ENCODE data around the gene IL23R. TPM values are rescaled to one million over a fixed set of nuclear protein-coding genes. Genes with fewer than 3 reads are reported as not detected.

IL23R gene
- total RNA-seq, 1 experiment from 2014 or later, result not detected

DNA sequence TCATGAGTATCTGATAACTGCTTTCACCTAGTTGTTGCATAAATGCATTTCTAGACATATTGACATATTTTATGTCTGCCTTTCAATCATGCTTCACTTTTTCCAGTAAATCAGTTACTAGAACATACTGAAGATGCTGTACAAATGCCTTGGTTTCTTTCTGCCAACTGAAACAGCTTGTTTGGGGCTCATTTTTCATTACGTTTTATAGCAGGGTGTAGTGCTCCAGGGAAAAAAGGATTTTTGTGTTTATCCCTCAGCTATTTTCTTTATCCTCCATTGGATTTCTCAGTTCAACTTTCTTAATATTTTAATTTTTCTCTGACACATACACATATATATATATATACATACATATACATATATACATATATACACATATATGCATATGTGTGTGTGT lies 51.7 kb downstream of the IL23R start:
- BruUV-seq (replicated peaks), result no TSS peak
- DNase-seq (ENCODE audit: low read depth, low spot score), result no peak
- no peaks in the 10 kb centered on the region for H3K27me3 ChIP-seq (ENCODE audit: control insufficient read depth, insufficient read depth, low read length)
- H3K9me3 ChIP-seq (ENCODE audit: control insufficient read depth, insufficient read depth, low read depth, low read length), result no peaks in the 10 kb centered on the region
- no peak overlapping the region for H3K4me3 ChIP-seq (ENCODE audit: low read depth in 2 of 2, low read length in 2 of 2)
- in situ Hi-C loops (cut with HindIII; ENCODE audit: low pct_unique_long_range_greater_than_20kb, low sequenced_read_pairs), result no loop called here
- POLR2A ChIA-PET, result no interaction called here
- no peaks in the 10 kb centered on the region for H3K36me3 ChIP-seq (ENCODE audit: control insufficient read depth, insufficient read depth, low read length)
- H3K27ac ChIP-seq (ENCODE audit: low read length), result no peak overlapping the region
- TF ChIP-seq SIN3A (IDR thresholded peaks at IDR 0.05; ENCODE audit: borderline replicate concordance, insufficient read depth, low read depth, low read length) (no peak), TCF7L2 (IDR thresholded peaks at IDR 0.05; ENCODE audit: low read depth, low read length) (no peak), POLR2AphosphoS5 (IDR thresholded peaks at IDR 0.05; ENCODE audit: low read depth, low read length) (no peak)
- TF ChIP-seq, protein P1, sequence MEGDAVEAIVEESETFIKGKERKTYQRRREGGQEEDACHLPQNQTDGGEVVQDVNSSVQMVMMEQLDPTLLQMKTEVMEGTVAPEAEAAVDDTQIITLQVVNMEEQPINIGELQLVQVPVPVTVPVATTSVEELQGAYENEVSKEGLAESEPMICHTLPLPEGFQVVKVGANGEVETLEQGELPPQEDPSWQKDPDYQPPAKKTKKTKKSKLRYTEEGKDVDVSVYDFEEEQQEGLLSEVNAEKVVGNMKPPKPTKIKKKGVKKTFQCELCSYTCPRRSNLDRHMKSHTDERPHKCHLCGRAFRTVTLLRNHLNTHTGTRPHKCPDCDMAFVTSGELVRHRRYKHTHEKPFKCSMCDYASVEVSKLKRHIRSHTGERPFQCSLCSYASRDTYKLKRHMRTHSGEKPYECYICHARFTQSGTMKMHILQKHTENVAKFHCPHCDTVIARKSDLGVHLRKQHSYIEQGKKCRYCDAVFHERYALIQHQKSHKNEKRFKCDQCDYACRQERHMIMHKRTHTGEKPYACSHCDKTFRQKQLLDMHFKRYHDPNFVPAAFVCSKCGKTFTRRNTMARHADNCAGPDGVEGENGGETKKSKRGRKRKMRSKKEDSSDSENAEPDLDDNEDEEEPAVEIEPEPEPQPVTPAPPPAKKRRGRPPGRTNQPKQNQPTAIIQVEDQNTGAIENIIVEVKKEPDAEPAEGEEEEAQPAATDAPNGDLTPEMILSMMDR (IDR thresholded peaks at IDR 0.05), result no peak
- TF ChIP-seq, protein P2, sequence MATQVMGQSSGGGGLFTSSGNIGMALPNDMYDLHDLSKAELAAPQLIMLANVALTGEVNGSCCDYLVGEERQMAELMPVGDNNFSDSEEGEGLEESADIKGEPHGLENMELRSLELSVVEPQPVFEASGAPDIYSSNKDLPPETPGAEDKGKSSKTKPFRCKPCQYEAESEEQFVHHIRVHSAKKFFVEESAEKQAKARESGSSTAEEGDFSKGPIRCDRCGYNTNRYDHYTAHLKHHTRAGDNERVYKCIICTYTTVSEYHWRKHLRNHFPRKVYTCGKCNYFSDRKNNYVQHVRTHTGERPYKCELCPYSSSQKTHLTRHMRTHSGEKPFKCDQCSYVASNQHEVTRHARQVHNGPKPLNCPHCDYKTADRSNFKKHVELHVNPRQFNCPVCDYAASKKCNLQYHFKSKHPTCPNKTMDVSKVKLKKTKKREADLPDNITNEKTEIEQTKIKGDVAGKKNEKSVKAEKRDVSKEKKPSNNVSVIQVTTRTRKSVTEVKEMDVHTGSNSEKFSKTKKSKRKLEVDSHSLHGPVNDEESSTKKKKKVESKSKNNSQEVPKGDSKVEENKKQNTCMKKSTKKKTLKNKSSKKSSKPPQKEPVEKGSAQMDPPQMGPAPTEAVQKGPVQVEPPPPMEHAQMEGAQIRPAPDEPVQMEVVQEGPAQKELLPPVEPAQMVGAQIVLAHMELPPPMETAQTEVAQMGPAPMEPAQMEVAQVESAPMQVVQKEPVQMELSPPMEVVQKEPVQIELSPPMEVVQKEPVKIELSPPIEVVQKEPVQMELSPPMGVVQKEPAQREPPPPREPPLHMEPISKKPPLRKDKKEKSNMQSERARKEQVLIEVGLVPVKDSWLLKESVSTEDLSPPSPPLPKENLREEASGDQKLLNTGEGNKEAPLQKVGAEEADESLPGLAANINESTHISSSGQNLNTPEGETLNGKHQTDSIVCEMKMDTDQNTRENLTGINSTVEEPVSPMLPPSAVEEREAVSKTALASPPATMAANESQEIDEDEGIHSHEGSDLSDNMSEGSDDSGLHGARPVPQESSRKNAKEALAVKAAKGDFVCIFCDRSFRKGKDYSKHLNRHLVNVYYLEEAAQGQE (IDR thresholded peaks at IDR 0.05; ENCODE audit: insufficient read depth in 1 of 2, low read depth in 2 of 2, low read length in 1 of 2), result no peak
- no peaks in the 10 kb centered on the region for H3K4me1 ChIP-seq (ENCODE audit: control insufficient read depth, insufficient read depth, low read length)
- no peak for ATAC-seq
- intact Hi-C loops (cut with micrococcal nuclease; ENCODE audit: unreplicated experiment), result loop anchor here (10.0 kb wide), 1 partner anchor 57 kb away; no protein-coding TSS in a partner anchor
- CTCF ChIA-PET, result interaction anchor here (0.5 to 0.7 kb wide), 2 partner anchors 131 to 249 kb away, joined by 3 to 6 read pairs; no protein-coding TSS in a partner anchor

DNA sequence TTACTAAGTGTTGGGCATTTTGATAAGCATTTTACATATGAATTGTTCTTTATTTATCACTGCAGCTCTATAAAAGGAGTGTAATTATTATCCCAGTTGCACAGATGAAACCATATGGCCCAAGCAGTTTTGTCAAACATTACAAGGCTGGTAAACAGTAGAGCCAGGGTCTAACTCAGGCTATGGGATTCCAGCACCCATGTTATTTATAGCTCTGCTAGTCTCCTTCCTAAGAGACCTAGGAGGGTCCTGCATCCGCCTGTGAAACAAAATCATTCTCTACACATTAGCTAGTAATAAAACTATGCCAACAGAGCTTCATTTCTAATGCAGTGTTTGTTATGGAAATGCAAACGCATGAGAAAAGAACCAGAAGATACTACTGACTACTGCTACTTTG lies 58.6 kb downstream of the IL23R start:
- no peak for ATAC-seq
- BruUV-seq (replicated peaks), result no TSS peak
- Histone ChIP-seq H3K36me3 (ENCODE audit: control insufficient read depth, insufficient read depth, low read length) (no peaks in the 10 kb centered on the region), H3K4me3 (ENCODE audit: low read depth in 2 of 2, low read length in 2 of 2) (no peak overlapping the region), H3K4me1 (ENCODE audit: control insufficient read depth, insufficient read depth, low read length) (no peaks in the 10 kb centered on the region), H3K27ac (ENCODE audit: low read length) (no peak overlapping the region), H3K27me3 (ENCODE audit: control insufficient read depth, insufficient read depth, low read length) (peaks cover 4% of the 10 kb centered on the region; the same call in 1 of the 2 replicates), H3K9me3 (ENCODE audit: control insufficient read depth, insufficient read depth, low read depth, low read length) (no peaks in the 10 kb centered on the region)
- intact Hi-C loops (cut with micrococcal nuclease; ENCODE audit: unreplicated experiment), result no loop called here
- CTCF ChIA-PET, result interaction anchor here (0.8 kb wide), 1 partner anchor 258 kb away, joined by 3 read pairs; no protein-coding TSS in a partner anchor
- in situ Hi-C loops (cut with HindIII; ENCODE audit: low pct_unique_long_range_greater_than_20kb, low sequenced_read_pairs), result no loop called here
- no peak for DNase-seq (ENCODE audit: low read depth, low spot score)
- no peak for TF ChIP-seq SIN3A (IDR thresholded peaks at IDR 0.05; ENCODE audit: borderline replicate concordance, insufficient read depth, low read depth, low read length)
- POLR2A ChIA-PET, result no interaction called here

DNA sequence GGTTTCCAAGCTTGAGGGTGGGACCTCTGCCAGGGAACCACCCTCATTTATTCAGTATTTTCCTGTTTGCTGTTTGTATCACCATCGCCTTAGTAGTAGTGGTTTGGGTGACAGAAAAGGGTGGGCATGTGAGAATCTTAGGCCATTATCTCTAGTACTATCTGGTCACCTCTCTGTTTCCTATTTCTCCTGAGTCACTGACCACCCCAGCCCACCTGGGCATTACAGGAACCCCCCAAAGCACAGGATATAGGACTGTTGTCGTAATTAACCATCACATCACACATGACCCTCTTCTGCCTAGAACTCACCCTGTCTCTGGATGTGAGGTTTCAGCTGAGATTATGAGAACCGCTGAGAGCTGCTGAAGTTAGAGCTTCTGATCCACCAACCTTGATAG lies 60.4 kb downstream of the IL23R start:
- no peak for DNase-seq (ENCODE audit: low read depth, low spot score)
- no peaks in the 10 kb centered on the region for H3K36me3 ChIP-seq (ENCODE audit: control insufficient read depth, insufficient read depth, low read length)
- no peak for TF ChIP-seq TCF7L2 (IDR thresholded peaks at IDR 0.05; ENCODE audit: low read depth, low read length)
- no peak for TF ChIP-seq POLR2AphosphoS5 (IDR thresholded peaks at IDR 0.05; ENCODE audit: low read depth, low read length)
- TF ChIP-seq, protein P1 (IDR thresholded peaks at IDR 0.05), result no peak
- no peak overlapping the region for H3K27ac ChIP-seq (ENCODE audit: low read length)
- H3K9me3 ChIP-seq (ENCODE audit: control insufficient read depth, insufficient read depth, low read depth, low read length), result no peaks in the 10 kb centered on the region
- BruUV-seq (replicated peaks), result no TSS peak
- no peak overlapping the region for H3K4me3 ChIP-seq (ENCODE audit: low read depth in 2 of 2, low read length in 2 of 2)
- in situ Hi-C loops (cut with HindIII; ENCODE audit: low pct_unique_long_range_greater_than_20kb, low sequenced_read_pairs), result no loop called here
- H3K27me3 ChIP-seq (ENCODE audit: control insufficient read depth, insufficient read depth, low read length), result peaks cover 4% of the 10 kb centered on the region; the same call in 1 of the 2 replicates
- H3K4me1 ChIP-seq (ENCODE audit: control insufficient read depth, insufficient read depth, low read length), result no peaks in the 10 kb centered on the region
- intact Hi-C loops (cut with micrococcal nuclease; ENCODE audit: unreplicated experiment), result no loop called here
- no peak for ATAC-seq
- CTCF ChIA-PET, result no interaction called here
- POLR2A ChIA-PET, result no interaction called here
